ENCODE measurements around the gene LGMN. TPM values are rescaled to one million over a fixed set of nuclear protein-coding genes. Genes with fewer than 3 reads are reported as not detected.

LGMN gene
- total and polyA plus RNA-seq, 9 of the 15 experiments (the other 6 are each of a cell fraction or from before 2014, with no cell fraction given) = 0.05 to 1.4 (median 0.43) TPM; not detected in 2

DNA sequence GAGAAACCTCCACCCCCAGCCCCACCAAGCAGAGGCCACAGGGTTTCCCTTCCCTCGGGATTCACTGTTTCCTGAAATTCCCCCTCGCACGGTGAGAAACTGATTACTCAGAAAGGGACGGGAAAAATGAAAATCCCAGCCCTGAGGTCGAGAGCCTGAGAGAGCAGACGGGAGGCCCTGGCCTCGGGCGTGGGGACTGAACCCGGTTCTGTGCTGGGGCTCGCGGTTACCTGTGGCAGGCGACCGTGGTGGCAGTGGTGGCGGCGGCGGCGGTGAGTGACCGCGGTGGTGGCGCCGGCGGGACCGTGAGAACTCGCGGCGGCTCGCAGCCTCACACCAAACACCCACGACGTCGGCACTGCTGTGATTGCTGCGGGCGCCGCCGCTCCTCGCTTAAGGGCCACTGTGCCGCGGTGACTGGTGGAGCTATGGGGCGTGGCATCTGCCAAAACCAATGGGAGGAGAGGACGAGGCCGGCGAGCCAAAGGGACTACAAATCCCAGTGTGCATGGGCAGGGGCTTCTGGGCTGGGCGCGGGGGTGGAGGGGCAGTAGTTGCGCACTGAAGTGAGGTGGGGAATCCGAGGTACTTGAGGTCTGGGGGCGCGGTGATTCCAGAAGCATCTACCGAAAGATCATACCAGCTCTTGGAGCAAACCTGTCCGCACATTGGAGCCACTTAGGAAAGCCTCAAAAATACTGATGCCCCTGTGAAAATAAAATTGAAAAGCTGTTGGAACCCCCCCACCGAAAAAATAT lies at the start of gene LGMN (continued):
- TF ChIP-seq ZNF609 (CRISPR knock-in tag; IDR thresholded peaks at IDR 0.05; ENCODE audit: borderline replicate concordance) (no peak), MAFK (IDR thresholded peaks at IDR 0.05; ENCODE audit: low read length) (no peak), HES1 (IDR thresholded peaks at IDR 0.05; ENCODE audit: low read depth) (no peak), FOXA3 (CRISPR knock-in tag; conservative IDR thresholded peaks at IDR 0.05 in 1 of 2, IDR thresholded peaks at IDR 0.05 in 1 of 2) (no peak), AFF1 (IDR thresholded peaks at IDR 0.05; ENCODE audit: low read depth in 1 of 2, partially characterized antibody in 2 of 2) (peak in 1 of 2 experiments; percentile 83), CHD1 (IDR thresholded peaks at IDR 0.05; ENCODE audit: low read length) (no peak), ELF2 (CRISPR knock-in tag; IDR thresholded peaks at IDR 0.05) (no peak), SMARCB1 (IDR thresholded peaks at IDR 0.05; ENCODE audit: insufficient read length, low read depth) (no peak), MCM3 (IDR thresholded peaks at IDR 0.05) (no peak), RFX7 (CRISPR knock-in tag; IDR thresholded peaks at IDR 0.05) (no peak)
- TF ChIP-seq, protein P1, sequence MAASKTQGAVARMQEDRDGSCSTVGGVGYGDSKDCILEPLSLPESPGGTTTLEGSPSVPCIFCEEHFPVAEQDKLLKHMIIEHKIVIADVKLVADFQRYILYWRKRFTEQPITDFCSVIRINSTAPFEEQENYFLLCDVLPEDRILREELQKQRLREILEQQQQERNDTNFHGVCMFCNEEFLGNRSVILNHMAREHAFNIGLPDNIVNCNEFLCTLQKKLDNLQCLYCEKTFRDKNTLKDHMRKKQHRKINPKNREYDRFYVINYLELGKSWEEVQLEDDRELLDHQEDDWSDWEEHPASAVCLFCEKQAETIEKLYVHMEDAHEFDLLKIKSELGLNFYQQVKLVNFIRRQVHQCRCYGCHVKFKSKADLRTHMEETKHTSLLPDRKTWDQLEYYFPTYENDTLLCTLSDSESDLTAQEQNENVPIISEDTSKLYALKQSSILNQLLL (CRISPR knock-in tag; IDR thresholded peaks at IDR 0.05; ENCODE audit: borderline replicate concordance) = no peak
